Activated effector memory CD4-positive, alpha-beta T cell treated with Interleukin-2 at 50 U/mL for 16 hours (primary cell): Measurements from ENCODE around the gene PRKG2.
"Not testable (repeated sequence)": the region's sequence is repeated elsewhere in the genome, so short reads cannot be mapped to it uniquely, and the experiment has no call there.

Experiments used
- DNase-seq: peaks from one replicate; pipeline ENCODE4 v3.0.0-alpha.2; 2020

PRKG2 gene, protein sequence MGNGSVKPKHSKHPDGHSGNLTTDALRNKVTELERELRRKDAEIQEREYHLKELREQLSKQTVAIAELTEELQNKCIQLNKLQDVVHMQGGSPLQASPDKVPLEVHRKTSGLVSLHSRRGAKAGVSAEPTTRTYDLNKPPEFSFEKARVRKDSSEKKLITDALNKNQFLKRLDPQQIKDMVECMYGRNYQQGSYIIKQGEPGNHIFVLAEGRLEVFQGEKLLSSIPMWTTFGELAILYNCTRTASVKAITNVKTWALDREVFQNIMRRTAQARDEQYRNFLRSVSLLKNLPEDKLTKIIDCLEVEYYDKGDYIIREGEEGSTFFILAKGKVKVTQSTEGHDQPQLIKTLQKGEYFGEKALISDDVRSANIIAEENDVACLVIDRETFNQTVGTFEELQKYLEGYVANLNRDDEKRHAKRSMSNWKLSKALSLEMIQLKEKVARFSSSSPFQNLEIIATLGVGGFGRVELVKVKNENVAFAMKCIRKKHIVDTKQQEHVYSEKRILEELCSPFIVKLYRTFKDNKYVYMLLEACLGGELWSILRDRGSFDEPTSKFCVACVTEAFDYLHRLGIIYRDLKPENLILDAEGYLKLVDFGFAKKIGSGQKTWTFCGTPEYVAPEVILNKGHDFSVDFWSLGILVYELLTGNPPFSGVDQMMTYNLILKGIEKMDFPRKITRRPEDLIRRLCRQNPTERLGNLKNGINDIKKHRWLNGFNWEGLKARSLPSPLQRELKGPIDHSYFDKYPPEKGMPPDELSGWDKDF

GRCh38 chr4:81214881-81215868, at the start of gene PRKG2:
TSS of gene PRKG2 (minus strand) at chr4:81215222. CDS start at chr4:81205047, 10,175 bp downstream.
- DNase-seq, result no peak

- no peak for DNase-seq
Observed at GRCh38 chr4:81260443-81261101, 45.5 kb upstream of the PRKG2 start.

DNA sequence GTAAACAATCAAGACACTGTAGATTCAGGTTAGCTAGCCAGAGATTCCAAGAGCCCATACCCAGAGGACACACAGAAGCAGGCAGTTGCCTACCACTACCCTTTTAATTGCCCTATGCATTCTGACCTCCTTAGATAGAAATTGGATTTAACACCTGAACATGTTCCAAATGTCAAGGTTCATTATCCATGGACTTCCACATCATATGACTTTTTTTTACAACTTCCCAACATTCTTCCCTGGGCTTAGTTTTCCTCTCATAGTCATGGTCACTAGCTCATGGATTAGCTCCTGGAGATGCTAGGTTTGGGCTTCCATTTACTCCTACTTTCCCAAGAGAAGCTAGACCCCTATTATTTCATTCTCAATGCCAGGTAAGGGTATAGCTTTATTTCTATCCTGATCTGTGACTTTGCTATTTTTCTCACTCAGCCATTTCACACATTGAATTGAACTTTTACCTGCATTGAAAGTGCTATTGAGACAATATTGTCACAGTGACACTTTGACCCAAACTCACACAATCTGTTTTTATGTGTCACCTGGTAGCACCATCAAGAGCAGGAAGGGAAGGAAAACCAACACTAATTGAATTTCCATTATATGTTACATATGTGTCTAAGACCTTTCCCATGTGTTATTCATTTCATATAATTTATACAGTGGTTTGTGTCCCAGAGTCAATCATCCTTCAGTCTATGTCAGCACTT, 44.0 kb upstream of the PRKG2 start:
- DNase-seq, result no peak

DNA sequence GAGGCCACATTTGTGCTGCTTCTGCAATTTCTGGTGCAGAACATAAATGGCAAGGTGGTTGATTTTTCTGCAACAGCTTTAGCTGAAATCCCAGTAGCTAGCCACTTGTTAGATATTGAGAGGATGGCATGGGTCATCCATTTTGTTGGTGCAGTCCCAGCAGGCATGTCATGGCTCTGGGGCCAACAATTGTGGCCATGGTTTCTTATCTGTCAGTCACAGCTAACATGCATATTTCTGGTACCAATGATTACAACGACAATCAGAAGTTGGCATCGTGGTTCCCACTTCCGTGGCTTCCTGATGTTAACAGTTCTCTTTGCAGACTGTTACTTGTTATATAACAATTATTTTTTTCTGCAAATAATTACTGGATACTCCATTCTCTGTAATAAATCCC, 42.8 kb upstream of the PRKG2 start:
- no peak for DNase-seq

- DNase-seq, result no peak
Observed at GRCh38 chr4:81257021-81257420, 42.0 kb upstream of the PRKG2 start.

GRCh38 chr4:81256059-81256970, 41.3 kb upstream of the PRKG2 start:
- DNase-seq, result no peak

- DNase-seq, result no peak
Observed at GRCh38 chr4:81255524-81255923, 40.5 kb upstream of the PRKG2 start.

DNA sequence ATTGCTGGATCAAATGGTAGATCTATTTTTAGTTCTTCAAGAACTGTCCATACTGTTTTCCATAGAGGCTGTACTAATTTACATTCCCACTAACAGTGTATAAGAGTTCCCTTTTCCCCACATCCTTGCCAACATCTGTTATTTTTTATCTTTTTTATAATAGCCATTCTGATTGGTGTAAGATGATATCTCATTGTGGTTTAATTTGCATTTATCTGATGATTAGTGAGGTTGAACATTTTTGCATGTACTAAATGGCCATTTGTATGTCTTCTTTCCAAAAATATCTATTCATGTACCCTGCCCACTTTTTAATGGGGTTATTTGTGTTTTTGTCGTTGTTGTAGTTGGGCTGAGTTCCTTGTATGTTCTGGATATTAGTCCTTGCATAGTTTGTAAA, 35.4 kb upstream of the PRKG2 start:
- no peak for DNase-seq

GRCh38 chr4:81245218-81246009, 30.4 kb upstream of the PRKG2 start:
- DNase-seq, result no peak

DNA sequence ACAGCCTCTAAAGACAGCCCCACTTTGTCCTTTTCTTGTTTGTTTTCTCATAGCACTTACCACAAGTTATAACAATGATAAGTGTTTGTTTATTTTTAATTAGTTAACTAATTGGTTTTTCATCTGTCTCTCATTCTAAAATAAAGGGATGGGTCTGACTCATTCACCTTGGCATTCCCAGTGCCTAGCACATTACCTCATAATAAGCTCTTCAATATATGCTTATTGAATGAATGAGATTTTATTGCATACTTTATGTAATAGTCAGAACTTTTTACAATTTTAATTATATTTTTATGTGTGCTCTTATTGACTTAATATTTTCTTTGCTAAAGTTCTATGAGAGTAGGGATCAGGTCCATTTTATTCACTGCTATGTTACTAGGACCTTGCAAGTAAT, 22.8 kb upstream of the PRKG2 start:
- DNase-seq, result no peak

- no peak for DNase-seq
Observed at GRCh38 chr4:81235982-81236749, 21.1 kb upstream of the PRKG2 start.

- no peak for DNase-seq
Observed at GRCh38 chr4:81227968-81228367, 12.9 kb upstream of the PRKG2 start.

GRCh38 chr4:81227138-81227537, 12.1 kb upstream of the PRKG2 start:
- no peak for DNase-seq

DNA sequence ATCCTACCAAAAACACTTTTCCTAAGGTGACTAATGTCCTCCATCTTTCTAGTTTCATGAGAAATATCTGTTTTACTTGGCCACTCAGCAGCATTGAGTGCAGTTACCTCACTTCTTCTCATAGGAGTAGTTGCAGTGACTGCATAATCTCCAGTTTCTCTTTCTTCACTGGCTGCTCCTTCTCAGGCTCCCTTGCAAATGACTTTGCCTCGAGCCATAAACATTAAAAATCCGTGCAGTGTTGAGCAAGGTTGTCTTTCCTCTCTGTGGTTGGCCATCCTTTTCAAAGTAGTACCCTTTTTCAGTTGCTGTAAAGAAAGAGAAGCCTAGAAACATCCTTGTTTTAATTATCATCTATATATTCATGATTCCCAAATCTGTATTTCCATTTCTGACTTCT, 10.2 kb upstream of the PRKG2 start:
- DNase-seq, result no peak

- not testable (repeated sequence) for DNase-seq
Observed at GRCh38 chr4:81222082-81222472, 7.1 kb upstream of the PRKG2 start.

DNA sequence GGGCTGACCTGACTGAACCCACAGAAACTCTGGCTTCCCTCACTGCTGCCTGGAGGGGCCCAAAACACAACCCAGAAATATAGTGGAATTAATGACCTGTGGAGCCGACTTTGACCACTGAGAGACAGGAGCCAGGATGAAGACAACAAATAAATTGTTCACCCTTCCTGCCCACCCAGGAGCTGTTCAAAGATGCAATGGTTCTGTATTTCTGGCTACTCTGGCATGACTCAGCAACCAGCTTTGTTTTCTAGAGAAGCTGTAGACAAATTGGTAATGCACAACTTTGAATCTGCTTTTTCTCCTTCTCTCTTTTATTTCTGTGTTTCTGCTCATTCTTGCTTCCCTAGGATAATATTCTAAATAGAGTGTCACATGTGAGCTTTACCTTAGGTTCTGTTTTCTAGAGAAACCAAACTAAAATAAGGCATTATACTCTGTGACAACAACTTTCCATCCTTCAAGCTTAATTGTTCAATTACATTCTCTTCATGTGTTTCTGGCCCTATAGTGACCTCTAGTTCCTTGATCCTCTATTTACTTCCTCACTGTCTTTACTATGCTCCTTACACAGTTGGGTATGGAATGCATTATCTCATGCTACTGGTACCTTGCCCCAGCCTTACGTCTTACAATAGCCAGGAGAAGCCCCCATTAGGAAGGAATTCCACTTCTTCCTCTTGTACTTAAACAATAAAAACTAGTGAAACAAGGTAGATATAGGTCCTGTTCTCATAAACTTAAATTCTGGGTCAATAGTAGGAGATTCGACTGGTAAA, 6.5 kb upstream of the PRKG2 start:
- no peak for DNase-seq

GRCh38 chr4:81220271-81220670, 5.2 kb upstream of the PRKG2 start:
- DNase-seq, result no peak

GRCh38 chr4:81218206-81218605, 3.2 kb upstream of the PRKG2 start:
- DNase-seq, result no peak
